Measurements from ENCODE around the gene IL10.

Gene IL10

DNA sequence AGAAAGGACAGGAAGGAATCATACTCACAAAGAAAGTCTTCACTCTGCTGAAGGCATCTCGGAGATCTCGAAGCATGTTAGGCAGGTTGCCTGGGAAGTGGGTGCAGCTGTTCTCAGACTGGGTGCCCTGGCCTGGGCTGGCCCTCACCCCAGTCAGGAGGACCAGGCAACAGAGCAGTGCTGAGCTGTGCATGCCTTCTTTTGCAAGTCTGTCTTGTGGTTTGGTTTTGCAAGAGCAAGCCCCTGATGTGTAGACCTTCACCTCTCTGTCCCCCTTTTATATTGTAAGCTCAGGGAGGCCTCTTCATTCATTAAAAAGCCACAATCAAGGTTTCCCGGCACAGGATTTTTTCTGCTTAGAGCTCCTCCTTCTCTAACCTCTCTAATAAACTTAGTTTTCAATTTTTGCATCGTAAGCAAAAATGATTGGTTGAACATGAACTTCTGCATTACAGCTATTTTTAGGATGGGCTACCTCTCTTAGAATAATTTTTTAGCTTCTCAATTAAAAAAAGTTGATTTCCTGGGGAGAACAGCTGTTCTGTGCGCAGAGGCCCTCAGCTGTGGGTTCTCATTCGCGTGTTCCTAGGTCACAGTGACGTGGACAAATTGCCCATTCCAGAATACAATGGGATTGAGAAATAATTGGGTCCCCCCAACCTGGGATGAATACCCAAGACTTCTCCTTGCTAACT lies at the start of gene IL10:
TSS of gene IL10 (minus strand) at position 252 of the 695 bp plus-strand sequence. CDS start at position 193, 59 bp downstream.
- DNase-seq (ENCODE audit: low spot score), result no peak

DNA sequence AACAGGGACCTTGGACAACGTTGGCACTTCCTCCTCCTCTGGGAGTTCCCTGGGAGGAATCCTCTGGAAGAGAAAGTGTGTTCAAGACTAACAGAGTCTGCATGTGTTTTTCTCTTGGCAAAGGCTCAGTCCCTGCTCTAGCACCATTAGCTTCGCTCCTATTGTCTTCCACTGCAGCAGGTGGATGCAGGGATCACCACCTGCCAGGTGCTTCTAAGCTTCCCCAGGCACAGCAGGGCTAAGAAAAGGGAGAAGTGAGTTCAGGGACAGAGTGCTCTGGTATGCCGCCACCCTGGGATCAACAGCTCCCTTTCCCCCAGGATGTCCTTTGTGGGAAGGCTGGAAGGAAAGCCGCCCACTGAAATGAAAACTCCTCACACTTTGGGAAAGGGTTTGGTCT lies 49.2 kb upstream of the IL10 start:
- DNase-seq (ENCODE audit: low spot score), result no peak

DNA sequence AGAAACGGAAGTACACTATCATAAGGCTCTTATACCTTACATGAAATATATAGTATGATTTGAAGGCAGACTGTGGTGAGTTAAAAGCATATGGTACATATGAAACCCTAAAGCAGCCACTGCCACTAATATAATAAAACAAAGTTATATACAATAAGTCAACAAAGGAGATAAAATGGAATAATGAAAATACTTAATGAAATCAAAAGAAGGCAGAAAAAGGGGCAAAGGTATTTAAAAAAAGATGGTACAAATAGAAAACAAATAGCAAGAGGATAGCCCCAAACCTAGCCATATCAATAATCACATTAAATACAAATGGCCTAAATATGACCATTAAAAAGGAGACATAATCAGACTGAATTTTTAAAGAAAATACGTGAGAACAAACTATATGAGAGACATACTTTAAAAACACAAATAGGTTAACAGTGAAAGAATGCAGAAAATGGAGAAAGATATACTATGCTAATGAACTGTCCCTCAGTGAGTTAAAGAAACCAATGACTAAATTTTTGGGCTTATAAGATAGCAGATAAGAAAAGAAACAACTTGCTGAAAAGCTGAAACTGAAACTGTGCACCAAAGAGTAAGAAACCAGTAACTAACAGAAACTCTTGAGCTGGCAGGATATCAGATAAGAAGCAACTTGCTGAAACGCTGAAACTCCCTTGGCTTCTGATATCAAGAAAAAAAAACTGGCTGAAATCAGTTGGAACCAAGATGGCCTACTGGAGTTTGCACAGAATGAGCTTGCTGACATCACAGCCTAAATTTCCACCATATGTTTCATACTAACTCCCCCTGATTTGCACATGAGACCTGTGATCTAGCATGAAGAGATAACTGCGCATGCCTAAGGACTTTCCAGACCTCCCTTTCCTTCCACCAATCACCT lies 44.3 kb upstream of the IL10 start:
- DNase-seq (ENCODE audit: low spot score), result no peak

DNA sequence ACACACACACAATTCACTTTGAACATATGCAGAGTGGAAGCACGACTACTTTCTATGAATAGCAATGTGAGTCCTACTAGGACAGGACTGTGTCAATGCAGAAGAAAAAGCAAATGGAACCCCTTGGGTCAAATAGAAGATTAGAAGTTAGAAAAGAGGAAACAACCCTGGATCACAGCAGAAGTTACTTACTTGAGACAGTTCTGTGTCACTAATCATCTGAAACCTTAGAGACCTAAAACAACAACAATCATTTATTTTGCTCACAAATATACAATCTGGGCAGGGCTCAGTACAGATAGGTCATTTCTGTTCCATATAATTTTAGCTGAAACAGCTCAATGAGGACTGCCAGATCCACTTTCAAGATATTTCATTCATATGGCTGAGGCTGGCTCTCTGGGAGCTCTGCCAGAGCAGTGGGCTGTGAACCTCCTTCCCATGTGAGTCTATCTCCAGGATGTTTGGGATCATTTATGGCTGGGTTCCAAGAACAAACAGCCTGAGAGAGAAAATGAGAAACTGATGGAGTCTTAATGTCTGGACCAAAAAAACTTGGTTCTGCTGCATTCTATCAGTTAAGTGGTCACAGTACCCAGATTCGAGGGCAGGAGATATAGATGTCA lies 42.5 kb upstream of the IL10 start:
- DNase-seq (ENCODE audit: low spot score), result no peak

DNA sequence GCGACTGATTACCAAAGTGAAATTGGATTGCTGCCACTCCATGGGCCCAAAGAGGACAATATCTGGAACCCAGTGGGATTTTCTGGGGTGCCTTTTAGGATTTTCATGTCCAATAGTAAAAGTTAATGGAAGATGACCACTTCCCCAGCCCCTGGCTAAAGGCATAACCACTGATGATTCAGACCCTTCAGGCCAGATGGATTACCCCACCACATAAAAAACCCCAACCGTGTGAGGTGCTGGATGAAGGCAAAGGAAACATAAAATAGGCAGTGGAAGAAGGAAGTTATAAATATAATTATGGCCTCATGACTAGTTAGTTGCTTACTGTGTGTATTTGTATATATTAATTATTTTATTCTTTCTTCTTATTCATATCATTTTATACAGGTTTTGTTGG lies 40.2 kb upstream of the IL10 start:
- DNase-seq (ENCODE audit: low spot score), result no peak

DNA sequence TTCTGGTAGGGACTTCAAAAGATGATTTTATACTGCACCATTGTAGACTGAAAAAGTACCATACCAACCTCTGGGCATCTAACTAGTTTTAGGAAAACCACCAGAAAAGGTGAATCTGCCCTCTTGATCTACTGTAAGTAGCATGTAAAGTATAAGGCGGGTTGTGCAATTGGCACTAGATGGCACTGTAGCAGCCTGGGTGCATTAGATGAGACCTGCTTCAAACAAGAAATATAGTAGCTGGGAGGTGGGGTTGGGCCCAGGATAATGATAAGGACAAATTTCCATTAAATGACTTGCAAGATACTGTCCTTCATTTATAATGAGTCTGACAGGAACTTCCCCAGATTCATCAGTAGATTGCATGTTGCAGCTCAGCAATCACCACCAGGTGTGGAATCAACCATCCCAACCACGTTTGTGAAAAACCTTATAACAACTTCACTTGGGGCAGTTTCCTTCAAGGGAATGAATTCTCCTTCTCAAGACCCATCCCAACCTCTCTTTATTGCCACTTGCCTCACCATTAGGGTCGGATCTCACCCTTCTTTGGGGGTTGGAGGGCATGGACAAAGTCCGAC lies 37.3 kb upstream of the IL10 start:
- DNase-seq (ENCODE audit: low spot score), result peak; percentile 72

DNA sequence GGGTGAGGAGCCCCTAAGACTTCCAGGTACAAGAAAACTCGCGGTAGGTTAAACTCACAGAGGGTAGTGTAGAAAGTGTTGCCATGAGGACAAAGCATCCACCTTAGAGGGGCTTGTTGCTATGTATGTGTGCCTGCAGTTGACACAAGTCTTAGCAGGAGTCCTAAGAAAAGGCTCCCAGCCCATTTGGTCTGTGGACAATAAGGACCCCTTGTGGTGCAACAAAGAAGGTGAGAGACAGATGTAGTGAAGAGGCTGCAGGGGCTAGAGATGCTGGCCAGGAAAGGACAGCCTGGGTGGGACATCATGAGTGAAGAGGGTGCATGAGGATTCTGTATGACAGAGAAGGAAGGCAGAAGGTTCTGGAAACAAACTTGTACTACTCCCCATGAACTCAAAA lies 36.3 kb upstream of the IL10 start:
- peak; percentile 53 for DNase-seq (ENCODE audit: low spot score)

DNA sequence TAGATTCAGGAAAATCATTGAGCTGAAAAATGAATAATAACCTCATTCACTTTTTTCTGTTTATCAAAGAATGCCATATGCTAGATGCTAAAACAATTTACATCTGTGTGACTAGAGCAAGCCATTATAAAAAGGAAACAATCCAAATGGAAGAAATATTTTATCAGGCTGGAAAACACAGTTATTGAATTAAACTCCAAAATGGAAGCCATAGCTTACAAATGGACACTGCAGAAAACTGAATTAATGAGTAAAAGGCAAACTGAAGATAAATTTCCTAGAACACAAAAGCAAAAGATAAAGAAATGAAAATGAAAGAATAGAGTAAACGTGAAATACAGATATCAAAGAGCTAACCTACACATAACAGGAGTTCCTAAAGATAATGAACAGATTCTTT lies 33.1 kb upstream of the IL10 start:
- DNase-seq (ENCODE audit: low spot score), result no peak

DNA sequence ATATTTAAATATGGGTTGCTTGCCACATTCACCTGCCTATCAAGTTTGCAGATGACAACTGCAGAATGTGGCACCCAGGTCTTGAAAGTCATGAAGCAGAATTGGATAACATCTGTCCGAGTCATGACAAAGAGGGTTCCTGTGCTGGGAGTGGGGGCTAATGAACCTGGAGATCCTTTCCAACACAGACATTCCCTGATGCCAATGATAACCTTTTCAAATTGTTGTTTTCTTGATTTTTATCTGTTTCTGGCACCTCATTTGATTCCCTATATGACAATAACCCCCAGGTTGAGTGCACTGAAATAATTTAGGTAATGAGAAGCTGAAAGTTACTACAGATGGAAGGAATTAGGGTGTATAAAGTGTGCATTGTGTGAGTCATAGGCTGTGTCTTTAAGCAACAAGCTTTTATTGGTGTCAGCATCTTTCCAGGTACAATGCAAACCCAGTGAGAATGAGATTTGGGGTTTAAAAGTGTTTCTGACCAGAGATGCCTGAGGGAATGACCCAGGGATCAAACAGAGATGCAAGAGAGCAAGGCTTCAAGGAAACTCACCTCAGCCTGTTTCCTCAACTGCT lies 32.0 kb upstream of the IL10 start:
- no peak for DNase-seq (ENCODE audit: low spot score)

DNA sequence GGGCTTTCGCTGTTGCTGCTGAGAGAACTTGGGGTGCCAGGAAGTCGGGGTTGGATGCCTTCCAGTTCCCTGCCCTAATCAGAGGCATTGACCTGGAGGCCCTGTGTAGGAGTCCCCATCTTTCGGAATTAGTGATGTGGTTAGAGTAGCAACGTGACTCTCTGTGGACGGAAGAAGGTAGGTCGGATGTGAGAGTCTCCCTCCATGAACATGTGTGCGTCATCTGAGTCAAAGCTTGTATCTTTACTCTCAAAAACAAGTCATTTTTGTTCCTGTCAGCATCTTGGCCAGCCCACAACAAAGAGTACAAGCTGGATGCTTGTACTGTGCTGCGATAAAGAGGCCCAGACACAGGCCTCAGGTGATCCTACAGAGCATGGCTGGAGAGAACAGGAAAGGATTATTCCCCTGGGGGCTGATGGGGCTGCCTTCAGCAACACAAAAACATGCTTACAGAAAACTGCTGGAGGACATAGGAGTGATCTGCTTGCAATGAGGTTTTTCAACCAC lies 31.0 kb upstream of the IL10 start:
- no peak for DNase-seq (ENCODE audit: low spot score)

DNA sequence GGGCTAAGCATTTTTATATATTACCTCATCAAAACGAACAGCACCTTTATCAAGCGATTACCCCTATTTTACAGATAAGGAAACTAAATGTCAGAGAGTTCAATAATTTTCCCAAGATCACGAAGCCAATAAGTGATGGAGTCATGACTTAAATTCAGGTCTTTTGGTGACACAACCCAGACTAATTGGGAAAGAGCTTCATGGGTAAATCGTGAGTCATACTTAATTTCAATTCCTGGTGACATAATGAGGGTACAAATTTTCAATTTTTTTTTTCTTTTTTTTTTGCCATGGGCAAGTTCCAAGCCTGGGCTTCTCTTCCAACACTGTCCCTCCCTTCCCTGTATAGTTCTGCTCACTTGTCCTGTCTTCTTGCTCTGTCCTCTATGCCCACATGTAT lies 30.1 kb upstream of the IL10 start:
- no peak for DNase-seq (ENCODE audit: low spot score)

DNA sequence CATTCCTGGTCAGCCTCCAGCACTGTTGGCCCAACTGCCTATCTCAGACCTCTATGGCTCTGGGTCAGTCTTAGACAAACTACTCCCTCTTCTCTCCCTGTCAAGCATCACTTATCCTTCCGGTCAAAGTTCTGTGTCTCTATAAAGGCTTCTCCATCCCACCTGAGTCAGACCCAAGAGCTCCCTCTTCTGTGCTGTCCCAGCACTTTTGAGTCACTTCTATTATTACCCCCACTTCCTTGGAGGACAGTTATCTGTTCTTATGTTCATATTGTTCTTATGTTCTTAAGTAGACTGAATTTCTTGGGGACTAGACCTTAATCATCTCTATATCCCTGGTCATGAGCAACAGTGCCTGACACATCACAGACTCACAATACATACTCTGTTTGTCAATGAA lies 29.2 kb upstream of the IL10 start:
- no peak for DNase-seq (ENCODE audit: low spot score)

DNA sequence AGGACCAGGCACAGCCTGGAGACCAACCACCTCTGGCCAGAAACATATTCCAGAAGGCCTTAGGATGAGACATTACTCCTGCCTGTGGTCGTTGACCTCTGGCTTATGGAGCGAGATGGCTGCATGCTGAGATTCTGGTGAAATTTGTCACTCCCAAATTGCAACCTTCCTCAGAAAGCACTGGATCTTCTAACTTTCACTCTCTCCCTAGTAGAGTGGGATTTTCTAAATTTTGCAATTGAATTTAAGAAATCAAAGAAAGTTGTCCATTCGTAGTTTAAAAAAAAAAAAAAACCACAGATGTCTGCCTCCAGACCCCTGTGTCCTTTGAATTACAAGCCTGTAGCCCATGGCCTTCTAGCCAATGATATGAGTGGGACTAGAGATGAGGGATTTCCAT lies 28.6 kb upstream of the IL10 start:
- no peak for DNase-seq (ENCODE audit: low spot score)

DNA sequence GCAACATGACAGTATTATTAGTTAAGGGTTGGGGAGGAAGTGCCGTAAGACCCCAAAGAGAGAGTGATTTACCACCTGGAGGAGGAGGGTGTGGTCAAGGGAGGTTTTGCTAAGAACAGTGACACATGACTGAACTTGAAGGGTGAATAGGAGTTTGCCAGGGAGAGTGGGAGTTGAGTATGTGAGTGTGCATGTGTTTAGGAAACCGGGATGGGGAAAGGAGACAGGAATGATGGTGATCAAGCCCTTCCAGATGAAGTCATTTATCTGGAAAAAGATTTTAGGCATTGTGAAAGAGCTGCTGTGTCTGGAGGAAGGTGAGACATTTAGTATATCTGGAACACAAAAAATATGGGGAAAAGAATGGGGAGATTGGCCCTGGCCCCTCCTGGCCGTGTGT lies 28.1 kb upstream of the IL10 start:
- DNase-seq (ENCODE audit: low spot score), result no peak

DNA sequence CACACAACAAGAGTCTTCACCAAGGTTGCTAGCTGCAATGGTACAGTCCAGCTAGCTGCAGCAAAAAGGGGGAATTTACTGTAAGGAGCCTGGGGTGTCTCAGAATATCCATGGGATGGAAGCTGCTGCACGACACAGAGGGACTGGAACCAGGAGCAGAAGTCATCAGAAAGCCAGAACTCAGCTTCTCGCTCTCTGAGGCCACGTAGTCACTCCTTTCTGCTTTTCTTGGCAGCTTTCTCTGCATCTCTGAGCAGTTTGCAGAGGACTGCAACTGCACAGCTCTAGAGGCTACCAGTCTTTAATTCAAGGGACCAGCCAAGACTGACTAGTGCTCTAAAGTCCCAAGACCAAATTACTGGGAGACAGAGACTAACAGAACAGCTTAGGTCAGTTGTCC lies 27.0 kb upstream of the IL10 start:
- no peak for DNase-seq (ENCODE audit: low spot score)

DNA sequence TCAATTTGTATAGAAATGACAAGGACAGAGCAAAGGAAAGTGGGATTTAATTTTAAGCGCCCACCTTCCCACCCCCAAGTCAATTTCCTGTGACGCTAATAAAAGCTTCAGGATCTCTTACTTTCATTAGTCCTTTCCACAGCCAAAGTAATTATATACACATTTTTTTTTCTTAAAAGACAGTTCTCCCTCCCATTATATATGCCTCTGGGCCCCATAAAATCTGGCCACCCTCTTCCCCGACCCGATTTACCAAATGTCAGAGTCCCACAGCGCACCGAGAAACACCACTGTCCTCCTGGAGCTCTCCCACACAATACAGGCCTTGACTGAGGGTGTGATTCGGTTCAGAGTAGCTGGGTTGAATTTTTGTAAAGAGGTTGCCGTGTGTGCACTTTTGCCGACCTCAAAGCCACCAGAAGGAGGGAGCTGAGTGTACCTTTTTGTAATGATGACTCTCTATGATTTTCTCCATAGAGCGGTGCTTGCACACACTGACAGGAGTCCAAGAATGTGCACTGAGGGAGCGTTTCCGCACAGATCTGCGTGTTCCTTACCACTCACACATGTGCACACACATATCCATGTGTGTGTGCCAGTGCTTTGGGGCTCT lies 26.2 kb upstream of the IL10 start:
- DNase-seq (ENCODE audit: low spot score), result no peak

DNA sequence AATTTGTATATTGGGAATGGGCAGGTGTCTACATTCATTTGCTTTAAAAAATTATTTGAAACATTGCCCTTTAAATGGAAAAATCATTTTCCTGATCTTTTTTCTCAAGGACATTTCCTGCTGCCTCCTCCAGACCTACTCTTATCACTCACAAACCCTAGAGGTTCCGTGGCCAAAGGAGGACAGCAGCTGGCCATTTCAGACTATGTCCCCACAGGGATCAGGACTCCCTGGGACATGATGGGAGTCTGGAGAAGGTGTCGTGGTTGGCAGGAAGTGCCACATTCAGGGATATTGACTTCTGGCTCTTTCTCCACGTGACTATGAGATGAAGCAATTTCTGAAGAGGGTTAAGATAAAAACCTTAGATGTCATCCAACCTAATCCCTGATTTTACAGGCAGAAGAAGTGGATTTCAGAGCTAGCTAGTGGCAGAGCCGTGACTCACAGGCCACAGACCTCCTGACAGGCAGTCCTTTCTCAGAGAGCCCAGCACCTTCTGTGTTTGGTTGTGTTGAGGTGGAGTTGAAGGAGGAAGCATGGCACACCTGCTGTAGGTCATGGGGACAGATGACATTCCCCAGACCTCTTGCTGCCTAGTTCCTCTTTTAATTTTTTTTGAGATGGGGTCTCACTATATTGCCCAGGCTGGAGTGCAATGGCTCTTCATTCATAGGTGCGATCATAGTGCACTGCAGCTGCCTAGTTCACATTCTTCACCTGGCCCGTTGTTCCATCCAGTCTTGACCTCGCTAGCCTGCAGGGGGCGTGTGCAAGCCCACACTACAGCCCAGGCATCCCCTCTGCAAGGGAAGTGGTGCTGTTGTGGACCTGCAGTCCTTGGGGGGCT lies 25.5 kb upstream of the IL10 start:
- DNase-seq (ENCODE audit: low spot score), result no peak

DNA sequence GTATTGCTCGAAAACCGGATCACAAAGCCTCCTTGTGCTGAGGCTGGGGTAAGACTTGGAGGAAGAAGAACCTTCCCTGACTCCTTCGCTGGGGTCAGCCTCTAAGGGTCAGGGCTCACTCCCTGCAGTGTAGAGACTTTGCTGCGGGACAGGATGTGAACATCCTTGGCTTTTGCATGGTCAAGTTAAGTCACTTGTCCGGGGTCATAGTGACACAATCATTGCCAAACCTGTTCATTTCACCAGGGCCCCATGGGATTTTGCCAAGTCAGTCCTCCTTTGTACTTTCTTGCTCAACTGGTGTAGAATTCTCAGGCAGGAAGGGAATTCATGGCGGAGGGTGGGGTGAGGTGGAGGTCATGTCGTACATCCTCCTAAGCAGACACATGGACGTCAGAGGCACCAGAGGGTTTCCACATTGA lies 24.7 kb upstream of the IL10 start:
- no peak for DNase-seq (ENCODE audit: low spot score)

DNA sequence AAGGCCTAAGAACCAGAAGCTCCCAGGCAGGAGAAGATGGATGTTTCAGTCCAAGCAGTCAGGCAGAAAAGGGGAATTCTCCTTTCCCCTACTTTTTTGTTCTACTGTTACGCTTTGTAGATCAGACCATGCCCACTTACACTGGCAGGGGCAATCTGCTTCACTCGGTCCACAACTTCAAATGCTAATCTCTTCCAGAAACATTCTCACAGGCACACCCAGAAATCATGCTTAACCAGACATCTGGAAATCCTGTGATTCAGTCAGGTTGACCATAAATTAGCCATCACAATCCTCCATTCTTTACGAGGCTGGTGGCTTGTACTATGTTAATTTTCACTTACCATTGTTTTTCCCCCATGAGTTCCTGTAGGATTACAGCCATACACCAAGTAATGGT lies 23.8 kb upstream of the IL10 start:
- DNase-seq (ENCODE audit: low spot score), result no peak

DNA sequence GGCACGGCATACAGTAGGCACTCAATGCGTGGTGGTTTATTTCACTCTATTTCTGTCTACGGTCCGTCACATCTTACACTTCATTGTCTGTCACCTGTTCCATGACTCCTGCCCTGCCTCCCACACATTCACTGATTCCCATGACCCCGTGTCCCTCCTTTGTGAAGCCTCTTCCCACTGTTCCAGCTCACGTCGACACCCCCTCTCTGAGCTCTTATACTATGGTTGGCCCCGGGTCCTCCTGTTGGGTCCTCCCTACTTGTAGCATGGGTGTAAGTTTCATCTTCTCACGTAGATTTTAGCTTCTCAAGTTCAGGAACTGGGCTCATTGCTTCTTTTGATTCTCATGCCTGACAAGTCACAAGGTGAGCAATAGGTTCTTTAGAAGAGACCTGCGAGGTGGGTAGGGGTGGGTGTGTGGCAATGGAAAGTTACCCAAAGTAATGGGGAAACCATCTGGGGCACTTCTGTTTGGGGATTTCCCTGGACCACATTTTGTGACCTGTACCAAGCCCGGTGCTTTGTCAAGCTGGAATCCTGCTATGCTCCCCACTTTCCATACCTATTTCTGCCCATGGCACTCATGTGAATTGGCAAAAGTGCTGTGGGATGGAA lies 22.1 kb upstream of the IL10 start:
- DNase-seq (ENCODE audit: low spot score), result no peak

Data from COLO829 (cell line).